ENCODE data around the gene C4orf33.
"Not testable (repeated sequence)": the region's sequence is repeated elsewhere in the genome, so short reads cannot be mapped to it uniquely, and the experiment has no call there.

C4orf33 gene

GRCh38 chr4:129095811-129096454, at the start of gene C4orf33:
C4orf33 (plus strand) TSS chr4:129096152; CDS start chr4:129102611, 6,459 bp downstream.
- DNase-seq (ENCODE audit: low read depth) = peak; percentile 41

- DNase-seq (ENCODE audit: low read depth) = no peak
Observed at GRCh38 chr4:129059028-129059427, 36.9 kb upstream of the C4orf33 start.

GRCh38 chr4:129062580-129062979, 33.4 kb upstream of the C4orf33 start:
- DNase-seq (ENCODE audit: low read depth) = no peak

- DNase-seq (ENCODE audit: low read depth) = no peak
Observed at GRCh38 chr4:129063640-129064039, 32.3 kb upstream of the C4orf33 start.

GRCh38 chr4:129064717-129065116, 31.2 kb upstream of the C4orf33 start:
- DNase-seq (ENCODE audit: low read depth) = peak; percentile 24

- DNase-seq (ENCODE audit: low read depth) = not testable (repeated sequence)
Observed at GRCh38 chr4:129069537-129069936, 26.4 kb upstream of the C4orf33 start.

- DNase-seq (ENCODE audit: low read depth) = no peak
Observed at GRCh38 chr4:129077326-129077725, 18.6 kb upstream of the C4orf33 start.

- DNase-seq (ENCODE audit: low read depth) = no peak
Observed at GRCh38 chr4:129080129-129080528, 15.8 kb upstream of the C4orf33 start.

GRCh38 chr4:129082302-129082701, 13.7 kb upstream of the C4orf33 start:
- DNase-seq (ENCODE audit: low read depth) = no peak

- no peak for DNase-seq (ENCODE audit: low read depth)
Observed at GRCh38 chr4:129085472-129085871, 10.5 kb upstream of the C4orf33 start.

- DNase-seq (ENCODE audit: low read depth) = no peak
Observed at GRCh38 chr4:129087516-129087915, 8.4 kb upstream of the C4orf33 start.

GRCh38 chr4:129092631-129093190, 3.2 kb upstream of the C4orf33 start:
- DNase-seq (ENCODE audit: low read depth) = no peak

GRCh38 chr4:129093191-129093920, 2.6 kb upstream of the C4orf33 start, which contains the start of gene SCLT1:
SCLT1 (minus strand) TSS chr4:129093539; CDS start chr4:129093103, 436 bp downstream.
- peak; percentile 91 for DNase-seq (ENCODE audit: low read depth)

GRCh38 chr4:129094347-129094746, 1.6 kb upstream of the C4orf33 start:
- DNase-seq (ENCODE audit: low read depth) = no peak

- DNase-seq (ENCODE audit: low read depth) = no peak
Observed at GRCh38 chr4:129098531-129099001, 2.6 kb downstream of the C4orf33 start.

- DNase-seq (ENCODE audit: low read depth) = no peak
Observed at GRCh38 chr4:129109965-129110824, 14.2 kb downstream of the C4orf33 start.

GRCh38 chr4:129110931-129111330, 15.0 kb downstream of the C4orf33 start:
- DNase-seq (ENCODE audit: low read depth) = no peak

- DNase-seq (ENCODE audit: low read depth) = no peak
Observed at GRCh38 chr4:129111919-129112318, 16.0 kb downstream of the C4orf33 start.

GRCh38 chr4:129113434-129113833, 17.5 kb downstream of the C4orf33 start:
- DNase-seq (ENCODE audit: low read depth) = no peak

GRCh38 chr4:129113919-129114318, 18.0 kb downstream of the C4orf33 start:
- DNase-seq (ENCODE audit: low read depth) = no peak

GRCh38 chr4:129117705-129118104, 21.8 kb downstream of the C4orf33 start:
- DNase-seq (ENCODE audit: low read depth) = no peak

- not testable (repeated sequence) for DNase-seq (ENCODE audit: low read depth)
Observed at GRCh38 chr4:129126614-129127013, 30.7 kb downstream of the C4orf33 start.
